DMS79 treated with DMSO at 0.1 percent for 48 hours (cell line): Measurements from ENCODE around the gene FGF4.

ENCODE experiments used
- DNase-seq: peaks from one replicate; lab custom pipeline; 2025; lab: John Stamatoyannopoulos, UW

Gene FGF4

GRCh38 chr11:69726019-69726418 lies 49.1 kb downstream of the FGF4 start:
- no peak for DNase-seq

- DNase-seq, result no peak
Observed at GRCh38 chr11:69721745-69722144, 53.4 kb downstream of the FGF4 start.

GRCh38 chr11:69721106-69721505 lies 54.0 kb downstream of the FGF4 start:
- no peak for DNase-seq
